Measurements from ENCODE around the gene TBX4.
"Not testable (repeated sequence)": the region's sequence is repeated elsewhere in the genome, so short reads cannot be mapped to it uniquely, and the experiment has no call there.

TBX4 gene

GRCh38 chr17:61427567-61427966 is 24.7 kb upstream of the TBX4 start:
- no peak for DNase-seq (ENCODE audit: low read depth in 2 of 2, low spot score in 1 of 2)

GRCh38 chr17:61429274-61429673 is 22.9 kb upstream of the TBX4 start:
- DNase-seq (ENCODE audit: low read depth in 2 of 2, low spot score in 1 of 2), result no peak

- not testable (repeated sequence) for DNase-seq (ENCODE audit: low read depth in 2 of 2, low spot score in 1 of 2)
Measured at GRCh38 chr17:61429831-61430230, 22.4 kb upstream of the TBX4 start.

- no peak for DNase-seq (ENCODE audit: low read depth in 2 of 2, low spot score in 1 of 2)
Measured at GRCh38 chr17:61431594-61432311, 20.5 kb upstream of the TBX4 start.

GRCh38 chr17:61436273-61436672 is 15.9 kb upstream of the TBX4 start:
- DNase-seq (ENCODE audit: low read depth in 2 of 2, low spot score in 1 of 2), result no peak

GRCh38 chr17:61436995-61437704 is 15.1 kb upstream of the TBX4 start:
- DNase-seq (ENCODE audit: low read depth in 2 of 2, low spot score in 1 of 2), result no peak

- DNase-seq (ENCODE audit: low read depth in 2 of 2, low spot score in 1 of 2), result no peak
Measured at GRCh38 chr17:61440697-61441096, 11.5 kb upstream of the TBX4 start.

- DNase-seq (ENCODE audit: low read depth in 2 of 2, low spot score in 1 of 2), result not testable (repeated sequence)
Measured at GRCh38 chr17:61441507-61441906, 10.7 kb upstream of the TBX4 start.

- no peak for DNase-seq (ENCODE audit: low read depth in 2 of 2, low spot score in 1 of 2)
Measured at GRCh38 chr17:61442136-61442775, 10.0 kb upstream of the TBX4 start.

- DNase-seq (ENCODE audit: low read depth in 2 of 2, low spot score in 1 of 2), result no peak
Measured at GRCh38 chr17:61442878-61443474, 9.2 kb upstream of the TBX4 start.

- DNase-seq (ENCODE audit: low read depth in 2 of 2, low spot score in 1 of 2), result no peak
Measured at GRCh38 chr17:61443475-61443882, 8.7 kb upstream of the TBX4 start.

GRCh38 chr17:61444075-61444474 is 8.1 kb upstream of the TBX4 start:
- no peak for DNase-seq (ENCODE audit: low read depth in 2 of 2, low spot score in 1 of 2)

GRCh38 chr17:61444831-61445230 is 7.4 kb upstream of the TBX4 start:
- no peak for DNase-seq (ENCODE audit: low read depth in 2 of 2, low spot score in 1 of 2)

GRCh38 chr17:61447358-61447757 is 4.9 kb upstream of the TBX4 start:
- DNase-seq (ENCODE audit: low read depth in 2 of 2, low spot score in 1 of 2), result no peak

GRCh38 chr17:61448042-61448441 is 4.2 kb upstream of the TBX4 start:
- no peak for DNase-seq (ENCODE audit: low read depth in 2 of 2, low spot score in 1 of 2)

- DNase-seq (ENCODE audit: low read depth in 2 of 2, low spot score in 1 of 2), result not testable (repeated sequence)
Measured at GRCh38 chr17:61449140-61449539, 3.1 kb upstream of the TBX4 start.

GRCh38 chr17:61449707-61450640 is 2.2 kb upstream of the TBX4 start:
- DNase-seq (ENCODE audit: low read depth in 2 of 2, low spot score in 1 of 2), result no peak

- DNase-seq (ENCODE audit: low read depth in 2 of 2, low spot score in 1 of 2), result no peak
Measured at GRCh38 chr17:61450641-61451537, 1.3 kb upstream of the TBX4 start.

- DNase-seq (ENCODE audit: low read depth in 2 of 2, low spot score in 1 of 2), result no peak
Measured at GRCh38 chr17:61451538-61452300, 503 bp upstream of the TBX4 start.

All from stimulated activated CD8-positive, alpha-beta memory T cell treated with anti-CD3 and anti-CD28 coated beads, Interleukin-4, amount 100 ng/mL, for 4 hours (primary cell).